Activated CD4-positive, alpha-beta T cell treated with anti-CD3 and anti-CD28 coated beads for 4 hours (primary cell): ENCODE measurements around the gene INSYN1.
"Not testable (repeated sequence)": the region's sequence is repeated elsewhere in the genome, so short reads cannot be mapped to it uniquely, and the experiment has no call there.

Experiments used
- DNase-seq, 2 donors: peaks; one replicate each; pipeline ENCODE4 v3.0.0-alpha.2; 2020

The INSYN1 gene

DNA sequence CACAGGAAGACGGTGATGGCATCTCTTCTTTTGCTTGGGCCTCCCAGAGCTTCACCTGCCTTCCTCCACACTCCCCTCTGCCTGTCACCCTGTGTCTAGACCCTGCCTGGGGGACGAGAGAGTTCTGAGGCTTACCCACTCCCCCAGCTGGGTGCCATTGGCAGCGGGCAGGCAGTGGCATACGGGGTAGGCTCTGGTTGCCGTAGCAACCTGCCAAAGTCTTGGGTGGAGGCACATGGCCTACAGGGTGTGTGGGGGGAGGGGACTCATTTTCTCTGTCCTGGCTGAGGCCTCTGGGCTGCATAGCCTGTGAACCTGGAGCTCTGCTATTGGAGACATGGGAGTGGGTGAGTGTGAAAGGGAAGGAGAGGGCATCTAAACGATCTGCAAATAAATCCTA is 4.4 kb downstream of the INSYN1 start:
- DNase-seq: no peak

DNA sequence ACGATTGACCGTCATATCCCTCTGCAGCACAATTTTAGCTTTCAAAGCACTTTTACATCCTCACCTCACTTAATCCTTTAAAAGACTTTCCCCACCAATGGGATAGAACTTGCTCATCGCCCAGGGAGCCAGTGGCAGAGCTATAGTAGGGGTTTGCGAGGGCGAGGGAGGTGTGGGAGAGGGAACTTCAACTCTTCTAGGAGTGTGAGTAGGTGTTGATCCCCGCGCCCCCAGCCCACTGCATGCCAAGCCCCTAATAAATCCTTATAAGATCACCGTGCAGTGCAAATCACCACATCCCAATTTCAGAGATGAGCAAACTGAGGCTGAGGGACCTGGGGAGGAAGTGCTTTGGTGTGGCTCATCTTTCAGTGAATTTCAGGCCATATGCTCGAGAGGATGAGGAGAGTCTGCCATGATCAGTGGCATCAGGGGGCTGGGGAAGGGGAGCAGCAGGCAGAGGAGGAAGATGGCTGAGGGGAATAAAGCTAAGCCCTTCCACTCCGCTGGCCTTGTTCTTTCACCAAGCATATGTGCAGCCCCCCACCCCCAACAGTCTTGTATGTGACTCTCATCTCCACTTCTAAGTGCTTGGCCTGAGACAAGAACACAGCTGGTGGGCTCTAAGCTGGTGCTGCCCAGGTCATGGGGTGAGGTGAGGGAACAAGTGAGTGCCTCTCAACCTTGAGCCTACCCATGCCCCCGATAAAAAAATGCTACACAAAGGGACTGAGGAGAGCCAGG is 5.1 kb downstream of the INSYN1 start:
- DNase-seq: no peak

DNA sequence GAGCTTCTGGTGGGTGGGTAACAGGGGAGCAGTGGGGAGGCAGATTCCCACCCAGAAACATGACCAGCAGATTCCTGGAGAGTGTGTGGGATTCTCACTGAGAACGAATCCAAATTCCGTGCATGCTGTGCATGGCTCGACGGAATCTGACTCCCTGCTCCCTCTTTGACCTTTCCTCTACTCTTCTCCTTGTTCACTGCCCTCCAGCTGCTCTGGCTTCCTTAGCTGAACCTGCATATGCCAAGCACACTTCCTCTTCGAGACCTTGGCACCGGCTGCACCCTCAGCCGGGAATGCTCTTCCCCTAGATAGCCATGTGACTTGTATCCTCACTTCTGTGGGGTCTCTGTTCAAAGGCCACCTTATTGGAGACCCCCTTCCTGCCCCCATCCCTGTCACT is 6.3 kb downstream of the INSYN1 start:
- no peak for DNase-seq

DNA sequence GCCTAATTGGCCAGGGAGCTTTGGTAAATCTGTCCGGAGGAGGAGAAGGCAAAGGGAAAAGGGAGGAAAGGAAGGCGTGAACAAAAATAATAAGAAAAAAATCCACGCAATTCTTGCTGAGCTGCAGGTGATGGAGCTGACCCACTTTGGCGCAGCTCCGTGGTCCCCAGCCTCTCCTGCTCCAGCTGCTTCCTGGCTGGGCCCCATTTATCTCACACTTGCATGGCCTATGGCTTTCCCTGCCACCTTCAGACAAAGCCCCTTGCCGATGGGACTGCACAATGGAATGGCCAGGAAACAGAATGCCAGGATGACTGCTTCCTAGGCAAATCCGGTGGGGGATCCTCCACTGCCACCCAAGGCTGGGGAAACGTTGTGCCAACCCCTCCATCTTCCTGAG is 6.9 kb downstream of the INSYN1 start:
- no peak for DNase-seq

DNA sequence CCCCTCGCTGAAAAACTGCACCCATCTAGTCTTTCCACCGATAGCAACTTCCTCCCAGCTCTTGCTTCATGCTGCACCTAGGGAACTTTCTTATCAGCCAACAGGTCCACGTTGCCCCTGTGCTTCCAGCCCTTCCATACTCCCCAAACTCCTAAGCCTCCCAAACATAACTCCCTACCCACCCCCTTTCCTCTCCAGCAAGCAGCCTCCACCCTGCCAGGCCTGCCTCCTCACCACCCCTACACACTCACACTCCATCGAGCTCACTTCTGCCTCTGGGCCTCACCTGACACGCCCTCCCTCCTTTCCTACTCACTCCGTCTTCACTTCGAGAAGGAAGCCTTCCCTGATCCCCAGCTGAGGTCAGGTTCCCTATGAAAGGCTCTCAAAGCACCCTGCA is 8.1 kb downstream of the INSYN1 start:
- no peak for DNase-seq

DNA sequence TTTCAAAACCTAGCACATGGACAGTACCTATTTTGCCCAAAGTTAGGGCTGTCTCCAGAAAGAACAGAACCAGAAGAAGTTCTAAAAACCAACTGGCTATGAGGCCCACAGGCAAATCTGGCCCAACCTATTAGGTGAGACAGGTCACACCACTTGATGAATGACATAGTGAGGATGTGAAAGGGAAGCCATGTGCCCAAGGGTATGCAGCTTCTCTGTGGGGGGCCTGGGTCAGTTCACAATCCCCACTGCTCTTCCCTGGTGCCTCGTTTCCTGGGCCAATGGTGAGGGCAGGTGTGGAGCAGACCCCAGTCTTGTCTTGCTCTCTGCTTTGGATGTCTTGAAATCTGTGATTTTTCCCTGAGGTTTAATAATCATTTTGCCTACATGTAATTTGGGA is 8.9 kb downstream of the INSYN1 start:
- DNase-seq: no peak

DNA sequence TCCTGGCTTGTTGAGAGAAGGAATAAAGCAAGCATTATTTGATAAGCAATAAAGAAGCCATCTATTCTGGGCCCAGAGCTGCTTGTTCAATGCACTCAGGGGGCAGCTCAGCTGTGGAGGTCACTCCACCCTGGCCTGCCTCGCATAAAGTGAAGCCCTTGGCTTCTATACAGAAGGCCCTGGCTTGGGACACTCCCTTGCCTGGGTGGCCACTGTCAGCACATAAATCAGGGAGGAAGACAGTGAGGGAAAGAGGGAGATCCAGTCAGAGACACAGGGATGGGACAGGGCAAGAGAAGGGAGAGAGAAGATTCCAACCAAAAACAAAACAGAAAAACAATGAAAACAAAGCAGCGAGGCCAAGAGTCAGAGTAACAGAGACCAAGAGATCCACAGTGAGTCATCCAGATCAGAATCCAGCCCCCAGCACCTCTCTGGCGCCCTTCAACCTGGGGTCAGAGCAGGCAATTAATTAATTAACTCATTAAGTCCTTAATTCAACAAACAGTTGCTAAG is 11.8 kb downstream of the INSYN1 start:
- DNase-seq: no peak

DNA sequence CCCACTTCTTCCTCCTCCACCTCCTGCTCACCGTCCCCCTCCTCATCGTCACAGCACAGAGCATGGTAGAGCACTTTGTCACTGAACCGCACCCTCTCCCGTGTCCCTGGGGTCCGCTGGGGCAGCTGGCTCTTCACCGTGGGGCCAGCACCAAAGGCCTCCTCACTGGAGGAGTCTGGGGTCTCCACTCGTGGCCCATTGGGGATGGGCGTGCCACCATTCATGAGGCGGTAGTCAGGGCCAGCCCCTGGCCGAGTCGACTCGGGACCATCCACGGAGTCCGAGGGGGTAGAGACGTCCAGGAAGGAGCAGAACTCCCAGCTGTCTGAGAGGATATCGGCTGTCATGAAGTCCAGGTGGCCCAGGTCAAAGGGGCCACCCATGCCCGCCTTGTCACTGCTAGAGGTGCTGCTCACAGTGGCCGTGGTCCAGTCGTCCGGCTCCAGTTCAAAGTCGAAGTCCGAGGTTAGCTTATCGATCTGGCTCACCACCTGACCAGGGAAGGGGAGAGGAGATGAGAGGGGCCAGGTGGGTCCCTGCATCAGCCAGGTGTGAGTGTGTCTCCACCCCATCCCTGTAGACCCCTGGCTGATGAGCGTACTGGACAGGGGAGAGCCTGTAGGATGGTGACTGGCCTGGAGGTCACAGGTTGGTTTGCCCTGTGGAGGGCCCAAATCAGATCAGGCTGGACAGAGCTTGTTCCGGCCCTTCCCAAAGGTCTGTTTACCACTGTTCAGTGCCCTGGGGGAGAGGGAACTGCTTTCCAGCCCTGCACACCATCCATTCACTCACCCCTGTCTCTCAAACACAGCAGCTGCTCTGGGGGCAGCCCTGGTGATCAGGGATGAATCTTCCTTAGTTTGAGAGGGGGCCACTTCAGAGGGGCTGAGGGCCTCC is 12.8 kb downstream of the INSYN1 start:
- no peak for DNase-seq

DNA sequence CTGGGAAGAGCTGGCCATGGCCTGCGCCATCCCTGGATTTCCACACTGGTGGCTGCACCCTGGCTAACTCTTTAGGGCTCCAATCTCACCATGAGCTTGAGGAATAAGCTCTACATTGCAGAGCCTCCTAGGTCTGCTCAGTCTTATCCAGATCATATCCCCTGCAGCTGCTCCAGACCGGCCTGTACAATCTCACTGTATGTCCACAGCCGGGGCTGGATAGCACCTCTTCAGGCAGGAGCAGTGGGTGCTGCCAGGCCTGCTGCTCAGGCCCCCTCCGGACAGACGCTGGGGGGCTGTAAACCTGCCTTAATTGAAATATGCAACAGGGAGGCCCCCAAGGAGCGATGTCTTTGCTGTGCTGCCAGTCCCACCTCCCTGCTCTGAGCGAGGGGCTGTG is 15.6 kb downstream of the INSYN1 start:
- DNase-seq: no peak

DNA sequence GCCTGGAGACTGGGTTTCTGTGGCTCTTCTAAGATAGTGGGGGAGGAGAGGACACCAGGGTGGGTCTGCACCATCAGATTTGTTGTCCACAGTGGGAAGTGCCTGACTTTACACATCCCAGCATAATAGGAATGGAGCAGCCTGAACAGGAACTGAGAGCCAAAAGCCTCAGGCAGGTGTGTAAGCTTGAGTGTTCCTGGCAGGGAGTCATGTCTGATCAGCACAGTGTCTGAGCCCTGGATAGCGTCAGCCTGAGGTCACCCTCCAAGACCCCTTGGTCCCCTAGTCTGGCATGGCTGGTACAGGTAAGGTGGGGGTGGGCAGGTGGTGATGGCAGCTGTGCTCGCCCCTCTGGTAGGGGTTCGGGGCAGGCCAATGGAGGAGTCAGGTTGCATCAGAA is 20.2 kb downstream of the INSYN1 start:
- no peak for DNase-seq

DNA sequence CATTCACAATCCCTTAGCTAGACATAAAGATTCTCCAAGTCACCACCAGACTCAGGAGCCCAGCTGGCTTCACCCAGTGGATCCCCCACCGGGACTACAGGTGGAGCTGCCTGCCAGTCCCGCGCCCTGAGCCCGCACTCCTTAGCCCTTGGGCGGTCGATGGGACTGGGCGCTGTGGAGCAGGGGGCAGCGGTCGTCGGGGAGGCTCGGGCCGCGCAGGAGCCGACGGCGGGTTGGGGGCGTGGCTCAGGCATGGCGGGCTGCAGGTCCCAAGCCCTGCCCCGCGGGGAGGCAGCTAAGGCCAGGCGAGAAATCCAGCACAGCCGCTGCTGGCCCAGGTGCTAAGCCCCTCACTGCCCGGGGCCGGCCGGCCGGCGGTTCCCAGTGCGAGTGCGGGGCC is 21.1 kb downstream of the INSYN1 start:
- not testable (repeated sequence) for DNase-seq

DNA sequence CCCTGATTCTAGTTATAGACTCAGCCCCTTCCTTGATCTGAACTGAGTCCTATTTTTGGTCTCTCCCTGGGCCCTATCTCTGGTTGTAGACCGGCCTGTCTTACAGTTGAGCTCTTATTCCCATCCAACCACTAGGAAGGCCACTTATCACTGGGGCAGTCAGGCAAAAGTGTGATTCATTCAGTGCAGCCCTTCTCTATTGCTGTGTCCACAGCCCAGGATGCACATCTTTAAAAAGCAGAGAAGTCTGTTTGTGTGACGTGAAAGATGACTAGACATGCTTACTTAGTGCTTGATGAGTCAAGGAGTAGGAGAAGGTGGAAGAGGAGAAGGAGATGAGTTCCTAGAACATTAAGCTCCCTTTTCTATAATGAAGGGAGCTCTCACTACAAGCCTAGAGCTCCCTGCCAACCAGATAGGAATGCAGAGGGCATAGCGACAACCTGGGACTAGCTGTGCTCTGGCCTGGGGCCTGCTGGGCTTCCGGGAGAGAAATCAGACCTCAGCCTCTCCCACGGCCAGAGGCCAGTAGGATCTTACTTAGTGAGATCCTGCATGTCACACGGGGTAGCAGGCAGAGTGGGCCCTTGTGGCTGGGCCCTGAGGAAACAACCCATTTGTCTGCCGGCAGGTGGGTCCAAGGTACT is 25.7 kb downstream of the INSYN1 start:
- DNase-seq: no peak

DNA sequence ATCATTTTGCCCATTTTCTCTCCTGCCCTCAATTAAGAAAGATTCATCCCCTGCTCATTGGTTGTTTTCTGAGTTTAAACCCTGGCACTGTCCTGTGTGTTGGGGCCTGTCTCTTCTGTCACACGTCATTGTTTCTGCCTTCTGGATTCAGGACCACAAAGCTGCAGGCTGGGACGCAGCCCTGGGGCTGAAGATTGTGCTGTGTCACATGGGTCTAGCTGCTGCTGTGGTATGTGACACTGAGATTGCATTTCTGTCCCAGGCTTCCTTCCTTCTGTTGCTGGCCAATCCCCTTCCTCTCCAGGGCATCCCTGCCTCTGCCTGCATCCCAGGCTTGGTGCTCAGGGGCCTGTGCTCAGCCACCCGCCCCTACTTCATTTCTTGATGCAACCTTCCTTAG is 28.9 kb downstream of the INSYN1 start:
- no peak for DNase-seq

DNA sequence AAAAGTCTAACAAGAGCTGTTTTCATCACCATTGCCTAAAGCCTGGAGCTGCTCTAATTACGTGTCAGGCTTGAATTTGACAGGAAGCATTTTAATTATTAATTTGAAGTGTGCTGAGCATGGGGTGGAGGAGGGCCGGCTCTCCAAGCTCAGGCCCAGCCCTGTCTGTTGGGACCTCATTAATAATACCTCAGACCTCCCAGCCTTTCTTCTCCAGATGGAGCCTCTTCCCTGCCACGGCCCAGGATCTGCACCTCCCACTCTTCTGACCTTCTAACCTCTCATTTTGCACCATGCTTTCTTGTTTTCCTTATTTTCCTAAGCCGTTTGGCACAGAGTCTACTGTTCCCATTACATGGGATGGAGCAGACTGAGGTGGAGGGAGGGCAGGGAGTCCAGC is 30.0 kb downstream of the INSYN1 start:
- DNase-seq: no peak

DNA sequence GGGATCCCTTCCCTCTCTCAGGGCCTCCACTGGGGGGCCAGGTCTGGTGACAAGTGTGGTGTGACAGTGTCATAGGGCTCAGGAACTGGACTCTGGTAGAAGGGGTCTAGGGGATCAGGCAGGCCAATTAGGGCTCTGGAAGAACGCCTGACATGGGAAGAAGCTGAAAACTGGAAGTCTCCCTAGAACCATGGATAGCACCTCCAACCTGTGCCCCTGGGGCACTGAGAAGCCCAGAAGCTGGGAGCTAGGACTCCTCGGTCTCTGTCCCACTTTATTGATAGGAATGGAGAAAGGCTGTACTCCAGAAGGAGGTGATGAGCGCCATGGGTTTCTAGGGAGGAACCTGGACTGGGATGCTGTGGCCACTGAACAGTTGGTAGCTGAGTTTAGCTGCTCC is 30.7 kb downstream of the INSYN1 start:
- no peak for DNase-seq

DNA sequence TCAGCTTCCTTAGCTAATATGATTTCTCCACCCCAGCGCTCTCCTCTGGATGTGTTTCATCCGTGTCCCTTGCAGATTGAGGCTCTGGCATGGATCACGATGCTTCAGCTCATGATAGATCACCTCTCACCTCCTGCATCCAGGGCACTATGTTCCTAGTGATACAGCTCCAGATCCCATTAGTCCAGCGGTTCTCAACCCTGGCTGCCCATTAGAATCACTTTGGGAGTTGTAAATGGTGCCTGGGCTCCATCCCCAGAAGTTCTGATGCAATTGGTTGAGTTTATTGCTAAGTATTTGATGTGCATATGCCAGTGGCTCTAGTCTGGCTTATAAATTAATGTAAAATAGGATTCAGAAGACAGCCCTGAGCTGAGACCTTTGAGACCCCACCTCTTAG is 34.5 kb downstream of the INSYN1 start:
- no peak for DNase-seq

DNA sequence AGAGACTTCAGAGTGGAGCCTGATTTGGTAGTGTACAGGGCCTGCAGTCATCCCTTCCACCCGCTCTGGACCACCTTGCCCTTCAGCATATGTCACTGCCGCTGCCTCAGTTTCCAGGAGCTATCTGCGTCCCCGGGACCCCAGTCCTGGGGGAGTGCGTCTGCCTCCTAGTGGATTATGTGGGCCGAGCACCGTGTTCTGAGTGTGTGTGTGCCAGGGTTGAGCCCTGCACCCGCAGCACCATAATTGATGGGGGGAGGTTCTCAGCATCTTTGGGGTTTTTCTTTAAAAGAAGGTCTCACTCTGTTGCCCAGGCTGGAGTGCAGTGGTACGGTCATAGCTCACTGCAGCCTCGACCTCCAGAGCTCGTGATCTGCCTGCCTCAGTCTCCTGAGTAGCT is 35.3 kb downstream of the INSYN1 start:
- DNase-seq: no peak

DNA sequence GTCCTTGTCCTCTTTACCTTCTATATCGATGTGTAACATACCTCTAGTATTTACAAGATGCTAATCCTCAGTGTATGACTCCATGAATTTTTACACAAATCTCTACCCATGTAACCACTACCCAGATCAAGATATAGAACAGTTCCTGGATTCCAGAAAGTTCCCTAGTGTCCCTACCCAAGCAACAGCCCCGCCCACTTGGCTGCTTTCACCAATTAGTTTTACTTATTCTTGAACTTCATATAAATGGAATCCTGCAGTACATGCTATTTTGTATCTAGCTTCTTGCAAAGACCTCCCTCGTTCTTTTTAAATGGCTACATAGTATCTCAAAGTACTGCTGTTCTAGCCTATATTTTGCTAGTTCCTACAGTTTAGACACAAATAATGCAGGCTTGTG is 35.9 kb downstream of the INSYN1 start:
- DNase-seq: no peak

DNA sequence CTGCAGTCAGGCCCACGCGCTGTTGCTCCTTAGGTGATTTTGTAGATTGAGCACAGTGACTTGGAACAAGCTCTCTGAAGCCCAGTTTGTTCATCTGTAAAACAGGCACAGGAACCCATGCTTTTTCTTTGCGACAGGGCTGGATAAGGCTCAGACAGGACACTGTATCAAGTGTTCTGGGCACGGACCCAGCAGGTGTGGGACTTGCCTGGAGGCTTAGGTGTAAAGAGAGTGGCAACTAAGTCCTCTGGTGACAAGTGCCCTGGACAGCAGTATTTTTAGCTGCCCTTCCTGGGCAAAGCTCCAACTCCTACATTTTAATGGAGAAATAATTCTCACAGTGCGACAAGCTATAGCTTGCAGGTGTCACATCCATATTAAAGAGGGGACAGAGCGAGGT is 36.7 kb downstream of the INSYN1 start:
- DNase-seq: no peak

DNA sequence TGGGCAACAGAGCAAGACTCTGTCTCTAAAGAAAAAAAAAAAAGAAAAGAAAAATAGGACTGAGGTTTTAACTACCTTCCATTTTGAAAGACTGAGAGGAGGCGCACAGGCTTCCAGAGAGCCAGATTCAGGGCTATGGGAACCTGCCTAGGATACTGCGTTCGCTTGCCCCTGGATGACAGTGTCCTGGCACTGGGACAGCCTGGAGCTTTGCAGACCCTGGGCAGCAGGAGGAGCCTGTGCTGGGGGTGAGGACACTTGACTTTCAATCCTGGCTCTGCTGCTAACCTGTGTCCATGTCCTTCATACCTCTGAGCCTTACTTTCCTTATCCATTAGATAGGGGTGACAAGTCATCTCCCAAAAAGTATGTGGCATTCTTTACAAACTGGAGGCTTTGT is 37.7 kb downstream of the INSYN1 start:
- no peak for DNase-seq

DNA sequence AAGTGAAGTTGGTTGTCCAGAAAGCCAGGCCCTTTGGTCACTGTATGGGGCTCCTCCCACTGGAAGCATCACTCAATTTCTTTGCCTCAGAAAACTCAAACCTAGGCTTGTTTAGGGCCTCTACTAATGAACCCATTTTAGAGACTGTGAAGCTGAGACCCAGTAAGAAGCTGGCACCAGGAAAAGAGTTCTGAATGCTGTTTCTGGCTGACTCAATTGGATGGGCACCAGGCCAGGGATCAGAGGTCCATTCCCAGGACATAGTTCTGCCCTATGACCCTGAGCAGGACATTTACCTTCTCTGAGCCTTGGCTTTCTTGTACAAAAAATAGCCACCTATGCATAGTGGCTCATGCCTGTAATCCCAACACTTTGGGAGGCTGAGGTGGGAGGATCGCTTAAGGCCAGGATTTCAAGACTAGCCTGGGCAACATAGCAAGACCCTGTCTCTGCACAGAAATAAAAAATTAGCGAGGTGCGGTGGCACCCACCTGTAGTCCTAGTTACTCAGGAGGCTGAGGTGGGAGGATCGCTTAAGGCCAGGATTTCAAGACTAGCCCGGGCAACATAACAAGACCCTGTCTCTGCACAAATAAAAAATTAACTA is 38.4 kb downstream of the INSYN1 start:
- DNase-seq: no peak

DNA sequence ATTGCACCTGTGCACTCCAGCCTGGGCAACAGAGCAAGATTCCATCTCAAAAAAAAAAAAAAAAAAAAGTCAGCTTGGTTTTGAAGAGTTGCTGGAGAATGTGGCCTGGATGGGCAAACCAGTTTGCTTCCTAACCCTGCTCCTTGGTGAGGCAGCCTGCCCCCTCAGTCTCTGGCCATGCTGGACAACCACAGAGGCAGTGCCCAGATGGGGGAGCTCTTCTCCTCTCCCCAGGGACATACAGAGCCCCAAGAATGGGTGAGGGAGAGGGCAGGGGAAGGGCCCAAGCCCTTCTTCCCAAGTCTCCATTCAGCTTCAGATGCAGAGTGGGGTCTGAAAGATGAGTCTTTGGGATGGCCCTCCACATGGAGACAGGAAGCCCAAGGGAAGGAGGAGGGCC is 41.0 kb downstream of the INSYN1 start:
- no peak for DNase-seq

DNA sequence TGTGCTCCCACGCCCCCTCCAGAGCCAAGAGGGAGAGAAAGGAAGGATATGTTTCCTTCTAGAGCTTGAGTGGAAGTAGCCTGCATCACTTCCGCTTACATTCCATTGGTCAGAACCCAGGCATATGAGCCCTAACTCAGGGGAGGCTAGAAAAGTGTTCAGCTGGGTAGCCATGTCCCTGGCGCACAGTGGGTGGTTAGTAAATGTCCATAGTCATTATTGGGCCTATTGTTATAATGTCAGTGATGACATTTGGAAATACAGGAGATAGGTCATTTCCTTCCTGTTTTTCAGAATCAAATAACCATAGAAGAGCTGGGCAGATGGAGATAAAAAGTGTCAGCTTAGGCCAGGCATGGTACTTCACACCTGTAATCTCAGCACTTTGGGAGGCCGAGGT is 41.6 kb downstream of the INSYN1 start:
- no peak for DNase-seq
